Skeletal muscle tissue (tissue), 4 donors: ENCODE measurements around the gene DYNAP. TPM values are rescaled to one million over a fixed set of nuclear protein-coding genes. Genes with fewer than 3 reads are reported as not detected.

Experiments
- H3K27ac ChIP-seq: one replicate; pipeline ENCODE4 v1.7.0; 2013; ENCODE audit warnings: mild to moderate bottlenecking, low read depth, low read length, inconsistent platforms
- H3K27me3 ChIP-seq, 3 donors: one replicate each; pipeline ENCODE4 v1.7.0; 2013; ENCODE audit warnings: low read length in 3 of 3; ENCODE audit not compliant: control insufficient read depth in 3 of 3, insufficient read depth in 3 of 3
- H3K36me3 ChIP-seq, 3 donors: one replicate each; pipeline ENCODE4 v1.7.0; 2013; ENCODE audit warnings: low read length in 3 of 3; ENCODE audit not compliant: control insufficient read depth in 3 of 3, insufficient read depth in 3 of 3
- H3K4me1 ChIP-seq, 3 donors: one replicate each; pipeline ENCODE4 v1.7.0; 2013; ENCODE audit warnings: low read length in 3 of 3, mild to moderate bottlenecking in 3 of 3; ENCODE audit not compliant: control insufficient read depth in 3 of 3, insufficient read depth in 3 of 3
- H3K4me3 ChIP-seq, 3 donors: one replicate each; pipeline ENCODE4 v1.7.0; 2013; ENCODE audit warnings: low read length in 3 of 3
- H3K9ac ChIP-seq, 3 donors: one replicate each; pipeline ENCODE4 v1.7.0; 2013; ENCODE audit warnings: low read length in 3 of 3, mild to moderate bottlenecking in 3 of 3, moderate library complexity in 2 of 3, low read depth in 1 of 3
- H3K9me3 ChIP-seq, 3 donors: one replicate each; pipeline ENCODE4 v1.7.0; 2013; ENCODE audit warnings: low read length in 3 of 3; ENCODE audit not compliant: control insufficient read depth in 3 of 3
- total RNA-seq: library from RNA; depleted of rRNA; stranded (reverse); fragments of >200 nt; gene quantifications from one replicate; pipeline ENCODE4 v1.2.3, GENCODE V29; 2014
- donor health status: Osteomylitis.

DYNAP gene
- total RNA-seq, 1 donor from 2014 or later, result not detected

DNA sequence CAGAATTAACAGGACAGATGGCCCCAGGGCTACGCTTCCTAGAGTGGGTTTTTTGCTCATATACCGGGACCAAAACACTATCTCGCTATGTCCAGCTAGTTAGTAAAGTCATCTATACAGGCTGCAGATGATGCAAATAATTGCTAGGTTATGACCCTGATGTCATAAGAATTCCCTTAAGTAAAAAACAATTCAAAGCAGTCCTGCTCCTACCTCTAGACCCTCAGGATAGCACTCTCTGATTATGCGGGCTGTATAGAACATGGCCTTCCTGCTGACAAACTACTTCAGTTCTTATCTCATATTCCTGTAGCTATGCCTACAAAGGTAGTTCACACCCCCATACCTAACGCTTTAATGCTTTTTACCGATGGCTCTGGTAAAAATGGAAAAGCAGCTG lies 13.2 kb downstream of the DYNAP start:
- Histone ChIP-seq H3K36me3 (no peaks in the 10 kb centered on the region), H3K27me3 (no peaks in the 10 kb centered on the region), H3K9ac (no peak overlapping the region), H3K9me3 (no peaks in the 10 kb centered on the region), H3K27ac (no peak overlapping the region), H3K4me3 (no peak overlapping the region), H3K4me1 (no peaks in the 10 kb centered on the region)

DNA sequence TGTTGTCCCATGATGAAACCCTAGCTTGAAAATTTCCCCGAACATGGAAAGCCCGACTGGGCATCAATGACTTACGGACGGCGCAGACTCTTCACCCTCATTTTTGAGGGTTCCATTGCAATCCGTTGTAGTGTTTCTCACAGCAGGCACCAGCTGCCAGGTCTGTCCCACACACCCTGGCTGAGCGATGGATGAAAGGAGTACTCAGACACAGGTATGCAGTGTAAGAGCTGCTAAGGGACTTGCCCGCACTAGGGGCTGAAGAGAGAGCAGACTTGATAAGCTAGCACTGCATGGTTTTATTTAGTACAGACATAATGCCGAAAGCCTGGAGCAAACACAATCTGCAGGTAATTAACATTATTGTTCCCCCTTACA lies 15.8 kb downstream of the DYNAP start:
- H3K4me3 ChIP-seq, result no peak overlapping the region
- no peaks in the 10 kb centered on the region for H3K9me3 ChIP-seq
- no peak overlapping the region for H3K27ac ChIP-seq
- no peaks in the 10 kb centered on the region for H3K27me3 ChIP-seq
- no peaks in the 10 kb centered on the region for H3K36me3 ChIP-seq
- no peak overlapping the region for H3K9ac ChIP-seq
- H3K4me1 ChIP-seq, result no peaks in the 10 kb centered on the region

DNA sequence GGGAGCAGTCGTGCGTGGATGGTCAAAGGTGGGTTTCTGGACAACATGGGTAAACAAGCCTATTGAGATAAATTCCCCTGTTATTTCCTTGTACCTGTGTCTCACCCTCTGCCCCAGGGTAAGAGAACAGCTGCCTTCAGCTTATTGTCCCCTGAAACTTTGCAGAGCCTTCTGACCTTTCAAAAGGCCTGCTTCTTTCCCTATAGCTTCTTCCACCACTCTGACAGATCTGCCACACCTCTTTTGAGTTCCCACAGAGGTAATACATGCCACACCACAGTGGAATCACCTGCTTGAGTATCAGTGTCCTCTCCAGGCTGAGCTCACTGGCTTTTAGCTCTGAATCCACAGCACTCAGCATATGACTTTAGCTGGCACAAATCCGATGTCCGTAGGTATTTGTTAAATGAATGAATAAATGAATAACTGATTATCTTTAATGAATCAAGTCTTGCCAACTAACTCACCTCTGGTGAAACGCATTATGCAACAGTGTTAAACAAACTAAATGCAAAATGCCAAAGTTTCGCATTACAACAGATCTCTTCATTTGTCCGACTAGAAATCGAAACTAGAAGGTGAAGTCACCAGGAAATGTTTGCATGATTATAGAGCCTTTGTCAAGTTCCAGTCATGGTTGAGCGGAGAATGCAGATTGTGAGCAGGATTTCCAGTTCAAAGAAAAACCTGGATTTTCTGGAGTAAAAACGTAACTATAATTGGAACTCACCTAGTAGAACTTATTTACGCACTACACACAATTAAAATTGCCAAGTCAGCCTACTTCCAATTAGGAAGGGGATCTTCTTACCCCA lies 16.4 kb downstream of the DYNAP start:
- Histone ChIP-seq H3K9ac (no peak overlapping the region), H3K9me3 (no peaks in the 10 kb centered on the region), H3K4me3 (no peak overlapping the region), H3K27me3 (no peaks in the 10 kb centered on the region), H3K4me1 (no peaks in the 10 kb centered on the region), H3K36me3 (no peaks in the 10 kb centered on the region), H3K27ac (no peak overlapping the region)

DNA sequence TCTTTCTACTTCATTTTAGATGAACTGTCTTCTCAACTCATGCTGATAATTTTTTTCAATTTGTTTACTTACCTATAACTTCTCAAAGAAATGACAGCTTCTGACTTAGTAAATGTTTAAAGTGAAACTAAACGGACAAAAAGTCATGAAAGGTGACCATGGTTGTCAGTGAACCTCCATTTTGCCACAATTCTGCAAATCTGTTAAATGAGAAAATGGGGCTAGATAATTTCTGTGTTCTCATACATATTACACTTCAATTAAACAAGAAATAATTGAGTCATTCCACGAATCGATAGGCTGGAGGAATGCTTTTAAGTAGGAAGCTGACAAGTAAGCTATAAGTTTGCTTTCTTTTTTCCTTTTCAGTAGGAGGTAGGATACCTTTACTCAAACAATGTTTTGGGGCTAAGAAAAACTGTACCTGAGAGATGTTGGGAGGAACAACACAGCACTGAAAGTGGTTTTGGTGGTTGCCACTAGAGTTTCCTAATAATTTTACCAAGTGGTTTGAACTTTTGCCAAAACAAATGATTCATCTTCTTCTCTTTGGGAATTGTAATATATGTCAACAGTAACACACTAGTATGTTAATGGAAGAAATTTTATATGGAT lies 17.1 kb downstream of the DYNAP start:
- H3K27me3 ChIP-seq, result no peaks in the 10 kb centered on the region
- H3K4me3 ChIP-seq, result no peak overlapping the region
- H3K9me3 ChIP-seq, result no peaks in the 10 kb centered on the region
- H3K9ac ChIP-seq, result no peak overlapping the region
- no peak overlapping the region for H3K27ac ChIP-seq
- H3K36me3 ChIP-seq, result no peaks in the 10 kb centered on the region
- no peaks in the 10 kb centered on the region for H3K4me1 ChIP-seq

DNA sequence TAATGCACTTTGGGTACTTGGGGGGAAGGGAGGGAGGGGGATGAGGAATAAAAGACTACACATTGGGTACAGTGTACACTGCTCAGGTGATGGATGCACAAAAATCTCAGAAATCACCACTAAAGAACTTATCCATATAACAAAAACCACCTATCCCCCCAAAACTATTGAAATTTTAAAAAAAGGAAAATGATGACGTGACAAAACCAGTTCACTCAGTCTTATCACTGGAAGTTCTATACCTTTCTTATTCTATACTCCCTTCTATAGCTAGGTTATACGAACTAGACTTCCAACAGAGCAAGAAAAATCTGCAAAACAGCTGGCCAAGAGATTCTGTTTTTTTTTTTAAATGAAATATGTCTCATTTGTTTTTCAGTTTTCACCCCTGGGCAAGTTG lies 20.8 kb downstream of the DYNAP start:
- H3K9me3 ChIP-seq, result no peaks in the 10 kb centered on the region
- H3K27me3 ChIP-seq, result no peaks in the 10 kb centered on the region
- no peak overlapping the region for H3K4me3 ChIP-seq
- H3K9ac ChIP-seq, result no peak overlapping the region
- no peaks in the 10 kb centered on the region for H3K36me3 ChIP-seq
- H3K4me1 ChIP-seq, result no peaks in the 10 kb centered on the region
- H3K27ac ChIP-seq, result no peak overlapping the region

DNA sequence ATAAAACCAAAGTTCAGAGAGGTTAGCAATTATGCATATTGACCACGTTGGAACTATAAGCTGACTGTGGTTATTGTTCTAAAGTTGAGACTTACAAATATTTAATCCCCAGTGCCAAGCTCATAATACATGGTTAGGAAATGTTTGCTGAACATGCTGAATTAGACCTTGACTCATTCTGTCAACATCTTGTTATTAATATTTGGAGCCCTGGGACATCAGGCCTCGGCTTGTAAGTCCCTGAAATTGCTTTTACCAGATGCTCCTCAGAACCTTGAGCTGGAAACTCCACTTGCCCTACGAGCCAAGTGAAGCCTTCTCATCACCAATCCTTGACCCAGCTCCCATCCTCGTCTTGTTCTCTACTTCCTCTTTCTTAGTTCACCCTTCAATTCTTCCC lies 21.2 kb downstream of the DYNAP start:
- H3K36me3 ChIP-seq, result no peaks in the 10 kb centered on the region
- no peak overlapping the region for H3K27ac ChIP-seq
- H3K9ac ChIP-seq, result no peak overlapping the region
- H3K4me3 ChIP-seq, result no peak overlapping the region
- H3K9me3 ChIP-seq, result no peaks in the 10 kb centered on the region
- no peaks in the 10 kb centered on the region for H3K27me3 ChIP-seq
- H3K4me1 ChIP-seq, result no peaks in the 10 kb centered on the region

DNA sequence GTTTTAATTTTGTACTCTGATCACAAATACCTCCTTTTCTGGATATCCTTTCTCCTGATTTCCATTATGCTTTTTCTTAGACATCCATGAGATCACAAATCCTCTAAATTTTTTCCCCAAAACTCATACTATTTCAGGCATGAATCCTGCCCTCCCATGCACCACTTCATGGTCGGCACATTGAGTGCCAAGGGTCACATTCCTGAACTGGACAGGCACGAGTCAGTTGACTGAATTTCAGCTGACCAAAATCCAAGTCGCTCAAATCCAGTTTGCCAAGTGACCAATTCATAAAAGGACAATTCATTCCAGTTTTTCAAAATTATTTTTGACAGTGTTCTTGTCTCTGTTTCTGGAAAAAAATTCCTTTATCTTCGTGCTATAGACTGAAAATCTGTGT lies 22.1 kb downstream of the DYNAP start:
- Histone ChIP-seq H3K9ac (no peak overlapping the region), H3K9me3 (no peaks in the 10 kb centered on the region), H3K27me3 (no peaks in the 10 kb centered on the region), H3K36me3 (no peaks in the 10 kb centered on the region), H3K4me3 (no peak overlapping the region), H3K4me1 (no peaks in the 10 kb centered on the region), H3K27ac (no peak overlapping the region)

DNA sequence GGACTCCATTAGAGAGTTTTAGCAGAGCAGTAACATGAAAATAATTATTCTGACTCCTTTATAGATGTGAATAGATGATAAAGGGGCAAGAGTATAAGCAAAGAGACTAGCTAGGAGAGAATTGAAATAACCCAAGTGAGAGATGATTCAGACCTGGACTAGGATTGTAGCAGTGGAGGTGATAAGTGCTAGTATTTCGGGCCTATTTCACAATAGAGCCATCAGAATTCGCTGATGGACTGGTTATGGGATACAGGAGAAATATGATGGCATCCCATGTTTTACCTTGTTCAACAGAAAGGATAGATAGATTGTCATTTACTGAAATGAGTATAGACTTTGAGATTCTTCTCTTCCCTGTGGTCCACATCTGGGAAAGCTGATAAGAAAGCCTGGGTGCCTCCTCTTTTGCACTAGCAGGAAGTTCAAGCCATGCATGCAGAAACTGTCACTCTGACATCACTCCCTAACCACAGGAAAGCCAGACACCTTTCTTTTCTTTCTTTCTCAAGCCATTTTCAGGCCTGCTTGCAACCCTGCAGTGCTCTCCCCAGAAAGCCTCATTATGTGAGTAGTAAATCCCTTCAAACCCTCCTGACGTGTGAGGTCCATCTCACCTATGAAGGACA lies 25.3 kb downstream of the DYNAP start:
- Histone ChIP-seq H3K27me3 (no peaks in the 10 kb centered on the region), H3K27ac (no peak overlapping the region), H3K4me3 (no peak overlapping the region), H3K4me1 (no peaks in the 10 kb centered on the region), H3K9me3 (no peaks in the 10 kb centered on the region), H3K9ac (no peak overlapping the region), H3K36me3 (no peaks in the 10 kb centered on the region)

DNA sequence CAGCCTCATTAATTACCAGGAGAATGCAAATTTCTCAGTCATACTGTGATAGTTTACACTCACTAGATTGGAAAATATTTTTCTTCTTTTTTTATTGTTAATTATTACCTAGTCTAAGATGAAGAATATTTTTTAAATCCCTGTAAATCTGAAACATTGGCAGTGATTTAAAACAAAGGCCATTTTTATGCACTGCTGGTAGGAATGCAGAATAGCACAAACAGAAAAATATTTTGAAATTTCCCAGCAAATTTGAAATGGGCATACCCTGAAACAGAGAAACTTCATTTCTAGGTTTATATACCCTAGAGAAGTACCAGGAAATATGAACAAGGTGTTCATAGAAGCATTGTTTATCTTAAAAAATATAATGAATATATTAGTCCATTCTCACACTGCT lies 31.0 kb downstream of the DYNAP start:
- no peaks in the 10 kb centered on the region for H3K36me3 ChIP-seq
- H3K27me3 ChIP-seq, result no peaks in the 10 kb centered on the region
- H3K27ac ChIP-seq, result no peak overlapping the region
- H3K9ac ChIP-seq, result no peak overlapping the region
- no peaks in the 10 kb centered on the region for H3K4me1 ChIP-seq
- H3K4me3 ChIP-seq, result no peak overlapping the region
- H3K9me3 ChIP-seq, result no peaks in the 10 kb centered on the region

DNA sequence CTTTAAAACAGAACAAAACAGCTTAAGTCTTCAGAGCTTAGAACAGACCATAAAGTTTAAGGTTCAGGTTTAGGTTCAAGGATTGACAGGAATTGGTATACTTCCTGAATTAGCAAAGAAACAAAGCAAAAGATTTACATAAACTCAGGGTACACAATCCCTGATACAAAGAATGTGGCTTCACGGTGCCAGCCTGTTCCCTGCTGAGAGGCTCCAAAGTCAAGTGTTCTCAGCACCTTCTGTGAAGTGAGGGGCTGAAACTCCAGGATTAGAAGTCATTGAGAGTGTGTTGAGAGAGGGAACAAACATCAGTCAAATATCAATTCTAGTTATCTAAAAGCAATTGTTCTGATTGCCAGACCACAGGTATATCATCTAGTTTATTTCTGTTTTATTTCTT lies 35.7 kb downstream of the DYNAP start:
- no peaks in the 10 kb centered on the region for H3K36me3 ChIP-seq
- H3K4me1 ChIP-seq, result no peaks in the 10 kb centered on the region
- no peak overlapping the region for H3K9ac ChIP-seq
- H3K9me3 ChIP-seq, result no peaks in the 10 kb centered on the region
- no peak overlapping the region for H3K27ac ChIP-seq
- no peaks in the 10 kb centered on the region for H3K27me3 ChIP-seq
- H3K4me3 ChIP-seq, result no peak overlapping the region
